Measurements from ENCODE around the gene EFNA5. TPM values are rescaled to one million over a fixed set of nuclear protein-coding genes. Genes with fewer than 3 reads are reported as not detected.

EFNA5 gene
- total RNA-seq, 3 donors from 2014 or later (not counting 1 experiment from before 2014, with no cell fraction given): 2.2 to 8.1 (median 4.3) TPM

DNA sequence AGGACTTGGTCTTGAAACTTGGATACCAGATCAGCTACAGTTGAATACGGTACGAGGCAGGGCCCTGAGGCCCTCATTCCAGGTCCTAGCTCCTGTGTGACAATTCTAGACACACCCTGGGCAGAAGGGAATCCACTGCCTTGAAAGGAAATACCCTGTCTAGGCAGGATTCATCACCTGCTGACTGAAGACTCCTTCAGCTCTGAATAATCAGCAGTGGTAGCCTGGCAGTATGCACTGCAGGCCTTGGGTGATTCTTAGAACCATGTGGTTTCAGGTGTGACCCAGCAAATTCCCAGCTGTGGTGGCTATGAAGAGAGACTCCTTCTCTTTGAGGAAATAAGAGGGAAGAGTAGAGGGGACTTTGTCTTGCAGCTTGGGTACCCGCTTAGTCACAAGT lies 17.2 kb upstream of the EFNA5 start:
- no peak for TF ChIP-seq CTCF (IDR thresholded peaks at IDR 0.05)

GRCh38 chr5:107687404-107687803 lies 16.7 kb upstream of the EFNA5 start:
- Mint-ChIP-seq H3K27ac (no peak overlapping the region), H3K4me1 (no peaks in the 10 kb centered on the region), H3K9me3 (peaks cover 0 to 8% of the 10 kb centered on the region in 2 donors), H3K36me3 (peaks cover 13% of the 10 kb centered on the region), H3K4me3 (no peak overlapping the region), H3K27me3 (ENCODE audit: low read depth in 2 of 2) (peaks cover 16 to 29% of the 10 kb centered on the region in 2 donors)
- no peak for DNase-seq
- no peaks in the 10 kb centered on the region for H3K4me1 ChIP-seq (ENCODE audit: control insufficient read depth, insufficient read depth, low read length)
- H3K9me3 ChIP-seq (ENCODE audit: control insufficient read depth, insufficient read depth, low read length): no peaks in the 10 kb centered on the region
- no peaks in the 10 kb centered on the region for H3K27me3 ChIP-seq (ENCODE audit: control insufficient read depth, insufficient read depth, low read length)
- intact Hi-C loops (cut with micrococcal nuclease): no loop called here
- H3K36me3 ChIP-seq (ENCODE audit: control insufficient read depth, insufficient read depth, low read length): no peaks in the 10 kb centered on the region
- 95% methylated on average over 1 of the region's 1 CpG for WGBS (ENCODE audit: insufficient coverage)
- no peak overlapping the region for H3K27ac ChIP-seq (ENCODE audit: low read length)
- no peak for TF ChIP-seq CTCF (IDR thresholded peaks at IDR 0.05)
- no peak for ATAC-seq
- no peak overlapping the region for H3K4me3 ChIP-seq (ENCODE audit: low read length)

More for the DNA sequence above, 17.2 kb upstream of the EFNA5 start:
- no peaks in the 10 kb centered on the region for H3K4me1 Mint-ChIP-seq
- Histone ChIP-seq H3K36me3 (ENCODE audit: control insufficient read depth, insufficient read depth, low read length) (no peaks in the 10 kb centered on the region), H3K9me3 (ENCODE audit: control insufficient read depth, insufficient read depth, low read length) (no peaks in the 10 kb centered on the region), H3K4me1 (ENCODE audit: control insufficient read depth, insufficient read depth, low read length) (no peaks in the 10 kb centered on the region), H3K27me3 (ENCODE audit: control insufficient read depth, insufficient read depth, low read length) (no peaks in the 10 kb centered on the region), H3K4me3 (ENCODE audit: low read length) (no peak overlapping the region), H3K27ac (ENCODE audit: low read length) (no peak overlapping the region)
- H3K36me3 Mint-ChIP-seq: peaks cover 16% of the 10 kb centered on the region
- ATAC-seq (no peak), DNase-seq (no peak)
- peaks cover 15 to 29% of the 10 kb centered on the region in 2 donors for H3K27me3 Mint-ChIP-seq (ENCODE audit: low read depth in 2 of 2)
- WGBS (ENCODE audit: insufficient coverage): 95% methylated on average over 3 of the region's 3 CpGs
- no peak overlapping the region for H3K4me3 Mint-ChIP-seq
- intact Hi-C loops (cut with micrococcal nuclease): no loop called here
- no peak overlapping the region for H3K27ac Mint-ChIP-seq
- peaks cover 0 to 8% of the 10 kb centered on the region in 2 donors for H3K9me3 Mint-ChIP-seq

GRCh38 chr5:107682533-107682932 lies 11.8 kb upstream of the EFNA5 start:
- intact Hi-C loops (cut with micrococcal nuclease): no loop called here
- 50% methylated on average over 3 of the region's 3 CpGs for WGBS (ENCODE audit: insufficient coverage)
- no peaks in the 10 kb centered on the region for H3K4me1 Mint-ChIP-seq
- Histone ChIP-seq H3K4me1 (ENCODE audit: control insufficient read depth, insufficient read depth, low read length) (no peaks in the 10 kb centered on the region), H3K27ac (ENCODE audit: low read length) (no peak overlapping the region), H3K9me3 (ENCODE audit: control insufficient read depth, insufficient read depth, low read length) (no peaks in the 10 kb centered on the region), H3K4me3 (ENCODE audit: low read length) (no peak overlapping the region), H3K36me3 (ENCODE audit: control insufficient read depth, insufficient read depth, low read length) (no peaks in the 10 kb centered on the region), H3K27me3 (ENCODE audit: control insufficient read depth, insufficient read depth, low read length) (peaks cover 4% of the 10 kb centered on the region)
- ATAC-seq (no peak), DNase-seq (no peak)
- H3K36me3 Mint-ChIP-seq: no peaks in the 10 kb centered on the region
- H3K27me3 Mint-ChIP-seq (ENCODE audit: low read depth in 2 of 2): peaks cover 21 to 22% of the 10 kb centered on the region in 2 donors
- no peak for TF ChIP-seq CTCF (IDR thresholded peaks at IDR 0.05)
- no peaks in the 10 kb centered on the region for H3K9me3 Mint-ChIP-seq
- no peak overlapping the region for H3K4me3 Mint-ChIP-seq
- no peak overlapping the region for H3K27ac Mint-ChIP-seq

DNA sequence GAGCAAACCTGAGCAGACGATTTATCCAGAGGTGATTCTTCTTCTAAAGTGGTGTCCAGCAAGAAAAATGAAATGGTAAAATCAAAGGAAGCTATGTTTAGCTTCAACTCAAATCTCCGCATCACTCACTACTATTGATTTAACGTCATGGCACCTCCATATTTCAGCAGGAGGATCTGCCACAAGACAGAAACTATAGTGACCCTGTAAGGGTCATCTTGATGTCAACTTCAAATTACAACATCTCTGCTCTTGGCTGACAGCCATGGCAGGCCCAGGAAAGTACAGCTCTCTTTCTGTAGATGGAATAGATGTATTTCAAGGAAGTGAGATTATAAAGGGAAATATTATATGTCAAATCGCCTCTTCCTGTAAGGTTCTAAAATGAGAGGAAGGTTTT lies 10.1 kb upstream of the EFNA5 start:
- no peak overlapping the region for H3K27ac ChIP-seq (ENCODE audit: low read length)
- H3K36me3 Mint-ChIP-seq: no peaks in the 10 kb centered on the region
- no peak overlapping the region for H3K4me3 ChIP-seq (ENCODE audit: low read length)

More for the DNA sequence above, 10.1 kb upstream of the EFNA5 start:
- Mint-ChIP-seq H3K9me3 (no peaks in the 10 kb centered on the region), H3K27ac (no peak overlapping the region), H3K4me3 (no peak overlapping the region), H3K4me1 (no peaks in the 10 kb centered on the region), H3K27me3 (ENCODE audit: low read depth in 2 of 2) (peaks cover 26 to 32% of the 10 kb centered on the region in 2 donors)
- H3K4me1 ChIP-seq (ENCODE audit: control insufficient read depth, insufficient read depth, low read length): no peaks in the 10 kb centered on the region
- 91% methylated on average over 4 of the region's 4 CpGs for whole genome bisulfite sequencing (ENCODE audit: insufficient coverage)
- ATAC-seq (no peak), DNase-seq (no peak)
- no peak for TF ChIP-seq CTCF (IDR thresholded peaks at IDR 0.05)
- peaks cover 12% of the 10 kb centered on the region for H3K27me3 ChIP-seq (ENCODE audit: control insufficient read depth, insufficient read depth, low read length)
- intact Hi-C loops (cut with micrococcal nuclease): no loop called here
- no peaks in the 10 kb centered on the region for H3K9me3 ChIP-seq (ENCODE audit: control insufficient read depth, insufficient read depth, low read length)
- H3K36me3 ChIP-seq (ENCODE audit: control insufficient read depth, insufficient read depth, low read length): no peaks in the 10 kb centered on the region

All from natural killer cell (primary cell).